ENCODE results near the gene NPIPA5. TPM values are rescaled to one million over a fixed set of nuclear protein-coding genes. Genes with fewer than 3 reads are reported as not detected.
A peak's percentile ranks its signal among the peaks of the same experiment; 100 is the strongest.
"Not testable (repeated sequence)": the region's sequence is repeated elsewhere in the genome, so short reads cannot be mapped to it uniquely, and the experiment has no call there.

The NPIPA5 gene
- total RNA-seq, 2 donors from 2014 or later: 0.75 to 3.7 TPM

DNA sequence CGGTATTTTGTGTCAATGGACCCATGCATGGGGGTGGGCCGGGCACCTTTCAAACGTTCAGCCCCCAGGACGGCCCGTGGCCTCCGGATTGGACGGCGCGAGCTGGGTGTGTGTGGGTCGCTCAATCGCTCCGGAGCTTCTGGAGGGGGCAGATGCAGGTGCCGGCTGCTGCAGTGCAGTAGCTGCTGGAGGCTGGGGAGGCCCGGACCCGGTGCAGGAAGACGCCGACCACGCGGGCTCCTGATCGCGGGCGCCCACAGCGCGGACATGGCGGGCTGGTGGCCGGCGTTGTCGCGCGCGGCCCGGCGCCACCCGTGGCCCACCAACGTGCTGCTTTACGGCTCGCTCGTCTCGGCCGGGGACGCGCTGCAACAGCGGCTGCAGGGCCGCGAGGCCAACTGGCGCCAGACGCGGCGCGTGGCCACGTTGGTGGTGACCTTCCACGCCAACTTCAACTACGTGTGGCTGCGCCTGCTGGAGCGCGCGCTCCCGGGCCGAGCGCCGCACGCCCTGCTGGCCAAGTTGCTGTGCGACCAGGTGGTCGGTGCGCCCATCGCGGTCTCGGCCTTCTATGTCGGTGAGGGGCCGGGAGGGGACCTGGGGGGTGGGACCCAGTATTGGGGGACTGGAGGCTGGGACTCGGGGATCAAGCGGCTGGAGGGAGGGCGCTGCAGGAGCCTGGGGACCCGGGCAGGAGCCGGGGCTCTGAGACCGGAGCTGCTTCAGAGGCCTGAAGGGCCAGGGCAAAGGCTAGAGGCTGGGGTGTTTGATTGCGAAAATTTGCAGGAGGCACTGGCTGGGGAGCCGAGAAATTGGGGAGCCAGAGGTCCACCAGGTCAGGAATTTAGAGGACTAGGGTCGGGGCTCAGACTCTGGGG is 17.8 kb upstream of the NPIPA5 start, which contains the start of gene MPV17L:
Gene MPV17L, plus strand, starts transcription at position 124 of the 878 bp plus-strand sequence. Its CDS starts 144 bp downstream, at position 268.
- H3K9ac ChIP-seq (ENCODE audit: extremely low read depth, low read length, poor library complexity, severe bottlenecking); H3K4me1 Mint-ChIP-seq; H3K9me3 Mint-ChIP-seq; H3K4me1 ChIP-seq (ENCODE audit: control insufficient read depth, insufficient read depth, low read length); H3K27ac Mint-ChIP-seq; H3K9me3 ChIP-seq (ENCODE audit: control insufficient read depth, low read length); H3K36me3 Mint-ChIP-seq (ENCODE audit: low read depth); H3K36me3 ChIP-seq (ENCODE audit: control insufficient read depth, insufficient read depth, low read length); H3K27ac ChIP-seq (ENCODE audit: low read depth, low read length): not testable (repeated sequence)
- WGBS, 2 experiments (ENCODE audit: insufficient coverage in 1 of 2, insufficient read length in 1 of 2): 11 to 30% methylated on average over 4 to 79 of the region's 79 CpGs
- peak; percentile 79 for DNase-seq
- peak within 1 kb of the TSS; percentile 61 for H3K4me3 Mint-ChIP-seq
- peaks cover 13% of the 10 kb centered on the region for H3K27me3 ChIP-seq (ENCODE audit: control insufficient read depth, insufficient read depth, low read length, poor library complexity, severe bottlenecking)
- TF ChIP-seq, protein P1, sequence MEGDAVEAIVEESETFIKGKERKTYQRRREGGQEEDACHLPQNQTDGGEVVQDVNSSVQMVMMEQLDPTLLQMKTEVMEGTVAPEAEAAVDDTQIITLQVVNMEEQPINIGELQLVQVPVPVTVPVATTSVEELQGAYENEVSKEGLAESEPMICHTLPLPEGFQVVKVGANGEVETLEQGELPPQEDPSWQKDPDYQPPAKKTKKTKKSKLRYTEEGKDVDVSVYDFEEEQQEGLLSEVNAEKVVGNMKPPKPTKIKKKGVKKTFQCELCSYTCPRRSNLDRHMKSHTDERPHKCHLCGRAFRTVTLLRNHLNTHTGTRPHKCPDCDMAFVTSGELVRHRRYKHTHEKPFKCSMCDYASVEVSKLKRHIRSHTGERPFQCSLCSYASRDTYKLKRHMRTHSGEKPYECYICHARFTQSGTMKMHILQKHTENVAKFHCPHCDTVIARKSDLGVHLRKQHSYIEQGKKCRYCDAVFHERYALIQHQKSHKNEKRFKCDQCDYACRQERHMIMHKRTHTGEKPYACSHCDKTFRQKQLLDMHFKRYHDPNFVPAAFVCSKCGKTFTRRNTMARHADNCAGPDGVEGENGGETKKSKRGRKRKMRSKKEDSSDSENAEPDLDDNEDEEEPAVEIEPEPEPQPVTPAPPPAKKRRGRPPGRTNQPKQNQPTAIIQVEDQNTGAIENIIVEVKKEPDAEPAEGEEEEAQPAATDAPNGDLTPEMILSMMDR (conservative IDR thresholded peaks at IDR 0.05): peak; percentile 39
- peak within 1 kb of the TSS; percentile 69 for H3K4me3 ChIP-seq (ENCODE audit: low read length)
- peaks cover 20% of the 10 kb centered on the region for H3K27me3 Mint-ChIP-seq (ENCODE audit: insufficient read depth)

DNA sequence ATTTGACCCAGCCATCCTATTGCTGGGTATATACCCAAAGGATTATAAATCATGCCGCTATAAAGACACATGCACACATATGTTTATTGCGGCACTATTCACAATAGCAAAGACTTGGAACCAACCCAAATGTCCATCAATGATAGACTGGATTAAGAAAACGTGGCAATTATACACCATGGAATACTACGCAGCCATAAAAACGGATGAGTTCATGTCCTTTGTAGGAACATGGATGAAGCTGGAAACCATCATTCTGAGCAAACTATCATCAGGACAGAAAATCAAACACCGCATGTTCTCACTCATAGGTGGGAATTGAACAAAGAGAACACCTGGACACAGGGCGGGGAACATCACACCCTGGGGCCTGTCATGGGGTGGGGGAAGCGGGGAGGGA is 14.9 kb upstream of the NPIPA5 start:
- not testable (repeated sequence) for H3K9me3 Mint-ChIP-seq; H3K27ac Mint-ChIP-seq; DNase-seq; H3K36me3 ChIP-seq (ENCODE audit: control insufficient read depth, insufficient read depth, low read length); H3K4me1 ChIP-seq (ENCODE audit: control insufficient read depth, insufficient read depth, low read length); H3K4me1 Mint-ChIP-seq; H3K27ac ChIP-seq (ENCODE audit: low read depth, low read length); H3K9ac ChIP-seq (ENCODE audit: extremely low read depth, low read length, poor library complexity, severe bottlenecking); H3K9me3 ChIP-seq (ENCODE audit: control insufficient read depth, low read length); H3K4me3 Mint-ChIP-seq; H3K36me3 Mint-ChIP-seq (ENCODE audit: low read depth); H3K4me3 ChIP-seq (ENCODE audit: low read length)
- peaks cover 13% of the 10 kb centered on the region for H3K27me3 ChIP-seq (ENCODE audit: control insufficient read depth, insufficient read depth, low read length, poor library complexity, severe bottlenecking)
- H3K27me3 Mint-ChIP-seq (ENCODE audit: insufficient read depth): peaks cover 20% of the 10 kb centered on the region
- 89 to 100% methylated on average over 1 to 6 of the region's 8 CpGs for WGBS, 2 experiments (ENCODE audit: insufficient coverage in 1 of 2, insufficient read length in 1 of 2)

DNA sequence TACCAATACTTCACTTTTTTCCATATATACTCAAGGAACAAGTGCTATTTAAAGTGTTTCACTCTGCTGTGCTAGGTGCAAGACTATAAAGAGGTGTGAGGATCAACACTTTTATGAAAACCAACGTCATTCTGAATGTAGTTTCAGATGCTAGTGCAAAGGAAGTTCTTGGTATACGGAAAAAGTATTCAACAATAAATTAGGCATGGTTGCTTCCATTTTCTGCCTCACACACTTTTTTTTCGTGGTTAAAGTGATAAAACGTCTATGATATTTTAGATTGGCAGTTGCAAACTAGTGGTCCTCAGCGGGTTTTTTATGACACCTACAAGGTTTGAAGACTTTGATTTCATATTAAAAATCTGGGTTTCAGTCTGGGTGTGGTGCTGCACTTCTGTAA is 11.8 kb upstream of the NPIPA5 start:
- DNase-seq; H3K27ac Mint-ChIP-seq; H3K4me1 Mint-ChIP-seq; H3K27me3 ChIP-seq (ENCODE audit: control insufficient read depth, insufficient read depth, low read length, poor library complexity, severe bottlenecking); H3K4me3 ChIP-seq (ENCODE audit: low read length); H3K9ac ChIP-seq (ENCODE audit: extremely low read depth, low read length, poor library complexity, severe bottlenecking); H3K4me3 Mint-ChIP-seq; H3K27me3 Mint-ChIP-seq (ENCODE audit: insufficient read depth); H3K36me3 ChIP-seq (ENCODE audit: control insufficient read depth, insufficient read depth, low read length); H3K4me1 ChIP-seq (ENCODE audit: control insufficient read depth, insufficient read depth, low read length); H3K9me3 ChIP-seq (ENCODE audit: control insufficient read depth, low read length); H3K27ac ChIP-seq (ENCODE audit: low read depth, low read length); H3K9me3 Mint-ChIP-seq; H3K36me3 Mint-ChIP-seq (ENCODE audit: low read depth): not testable (repeated sequence)
- WGBS, 2 experiments (ENCODE audit: insufficient coverage in 1 of 2, insufficient read length in 1 of 2): 92 to 94% methylated on average over 5 of the region's 5 CpGs

DNA sequence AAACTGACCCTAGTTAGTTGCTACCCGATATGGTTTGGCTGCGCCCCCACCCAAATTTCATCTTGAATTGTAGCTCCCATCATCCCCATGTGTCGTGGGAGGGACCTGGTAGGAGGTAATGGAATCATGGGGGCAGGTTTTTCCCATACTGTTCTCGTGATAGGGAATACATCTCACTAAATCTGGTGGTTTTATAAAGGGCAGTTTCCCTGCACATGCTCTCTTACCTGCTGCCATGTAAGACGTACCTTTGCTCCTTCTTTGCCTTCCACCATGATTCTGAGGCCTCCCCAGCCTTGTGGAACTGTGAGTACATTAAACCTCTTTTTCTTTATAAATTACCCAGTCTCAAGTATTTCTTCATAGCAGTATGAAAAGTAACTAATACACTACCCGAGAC is 10.0 kb upstream of the NPIPA5 start:
- H3K27me3 Mint-ChIP-seq (ENCODE audit: insufficient read depth); H3K4me3 Mint-ChIP-seq; H3K27ac ChIP-seq (ENCODE audit: low read depth, low read length); H3K27ac Mint-ChIP-seq; H3K36me3 ChIP-seq (ENCODE audit: control insufficient read depth, insufficient read depth, low read length); H3K4me3 ChIP-seq (ENCODE audit: low read length); H3K4me1 Mint-ChIP-seq; H3K9ac ChIP-seq (ENCODE audit: extremely low read depth, low read length, poor library complexity, severe bottlenecking); H3K9me3 ChIP-seq (ENCODE audit: control insufficient read depth, low read length); H3K27me3 ChIP-seq (ENCODE audit: control insufficient read depth, insufficient read depth, low read length, poor library complexity, severe bottlenecking); DNase-seq; H3K9me3 Mint-ChIP-seq; H3K4me1 ChIP-seq (ENCODE audit: control insufficient read depth, insufficient read depth, low read length); H3K36me3 Mint-ChIP-seq (ENCODE audit: low read depth): not testable (repeated sequence)
- 91% methylated on average over 5 of the region's 6 CpGs; no CpG with 5 or more reads in 1 of the 2 experiments for WGBS, 2 experiments (ENCODE audit: insufficient coverage in 1 of 2, insufficient read length in 1 of 2)

DNA sequence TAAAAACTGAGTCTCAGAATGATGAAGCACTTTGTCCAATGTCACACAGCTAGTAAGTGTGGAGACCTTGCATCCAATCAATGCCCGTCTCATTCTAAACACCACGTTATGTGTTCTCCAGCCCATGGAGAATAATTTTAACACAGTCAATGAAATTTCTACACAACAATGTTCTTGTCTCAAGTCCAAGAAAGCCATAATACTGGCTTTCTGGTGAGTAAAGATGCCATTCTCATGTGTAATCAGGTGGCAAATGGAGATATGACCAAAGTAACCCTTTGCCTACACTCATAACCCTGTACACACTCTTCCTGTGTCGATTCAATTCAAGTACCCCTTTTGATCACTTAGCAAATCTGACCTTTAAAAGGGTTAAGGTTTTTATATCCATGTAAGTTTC is 4.7 kb upstream of the NPIPA5 start:
- H3K36me3 Mint-ChIP-seq (ENCODE audit: low read depth); H3K4me3 ChIP-seq (ENCODE audit: low read length); H3K4me1 ChIP-seq (ENCODE audit: control insufficient read depth, insufficient read depth, low read length); DNase-seq; H3K27ac ChIP-seq (ENCODE audit: low read depth, low read length); H3K27ac Mint-ChIP-seq; H3K9me3 ChIP-seq (ENCODE audit: control insufficient read depth, low read length); H3K36me3 ChIP-seq (ENCODE audit: control insufficient read depth, insufficient read depth, low read length); H3K9me3 Mint-ChIP-seq; H3K4me1 Mint-ChIP-seq; H3K27me3 ChIP-seq (ENCODE audit: control insufficient read depth, insufficient read depth, low read length, poor library complexity, severe bottlenecking); H3K27me3 Mint-ChIP-seq (ENCODE audit: insufficient read depth); H3K4me3 Mint-ChIP-seq; H3K9ac ChIP-seq (ENCODE audit: extremely low read depth, low read length, poor library complexity, severe bottlenecking): not testable (repeated sequence)
- no CpG with 5 or more reads among the region's 3 CpGs for WGBS, 2 experiments (ENCODE audit: insufficient coverage in 1 of 2, insufficient read length in 1 of 2)

DNA sequence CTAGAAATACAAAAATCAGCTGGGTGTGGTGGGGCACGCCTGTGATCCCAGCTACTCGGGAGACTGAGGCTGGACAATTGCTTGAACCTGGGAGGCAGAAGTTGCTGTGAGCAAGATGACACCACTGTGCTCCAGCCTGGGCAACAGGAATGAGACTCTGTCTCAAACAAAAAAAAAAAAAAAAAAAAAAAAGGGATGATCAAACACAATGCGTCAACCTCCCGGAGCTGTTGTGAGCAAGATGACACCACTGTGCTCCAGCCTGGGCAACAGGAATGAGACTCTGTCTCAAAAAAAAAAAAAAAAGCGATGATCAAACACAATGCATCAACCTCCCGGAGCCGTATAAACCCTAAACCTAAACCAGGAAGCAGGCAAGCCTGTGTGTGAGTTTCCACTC is 20.6 kb downstream of the NPIPA5 start:
- WGBS, 2 experiments (ENCODE audit: insufficient coverage in 1 of 2, insufficient read length in 1 of 2): no CpG with 5 or more reads among the region's 7 CpGs
- H3K4me1 ChIP-seq (ENCODE audit: control insufficient read depth, insufficient read depth, low read length); H3K27ac Mint-ChIP-seq; H3K4me3 Mint-ChIP-seq; DNase-seq; H3K9ac ChIP-seq (ENCODE audit: extremely low read depth, low read length, poor library complexity, severe bottlenecking); H3K27ac ChIP-seq (ENCODE audit: low read depth, low read length); H3K36me3 Mint-ChIP-seq (ENCODE audit: low read depth); H3K4me3 ChIP-seq (ENCODE audit: low read length); H3K36me3 ChIP-seq (ENCODE audit: control insufficient read depth, insufficient read depth, low read length); H3K9me3 ChIP-seq (ENCODE audit: control insufficient read depth, low read length); H3K27me3 ChIP-seq (ENCODE audit: control insufficient read depth, insufficient read depth, low read length, poor library complexity, severe bottlenecking); H3K27me3 Mint-ChIP-seq (ENCODE audit: insufficient read depth); H3K4me1 Mint-ChIP-seq; H3K9me3 Mint-ChIP-seq: not testable (repeated sequence)

Data from endodermal cell (in vitro differentiated cells).